ENCODE data around the gene EPB41. TPM values are rescaled to one million over a fixed set of nuclear protein-coding genes. Genes with fewer than 3 reads are reported as not detected.

Gene EPB41
- total and polyA plus RNA-seq, 2 of the 8 experiments (the other 6 are each of a cell fraction or from before 2014, with no cell fraction given): 36.7 to 109 TPM

GRCh38 chr1:29011775-29012174, 97.4 kb downstream of the EPB41 start:
- Histone ChIP-seq H4K8ac (ENCODE audit: extremely low read depth, insufficient read depth, low read length) (no peak overlapping the region), H2AFZ (ENCODE audit: low read length) (no peak overlapping the region), H3K23me2 (ENCODE audit: low read depth, low read length) (no peaks in the 10 kb centered on the region), H3K79me1 (ENCODE audit: low read depth, low read length) (no peaks in the 10 kb centered on the region), H3K56ac (replicated peaks; ENCODE audit: insufficient read length, low read depth, low read length) (no peak overlapping the region), H3K4me2 (ENCODE audit: insufficient read depth in 1 of 2, low read depth in 2 of 2, low read length in 2 of 2) (no peak overlapping the region), H3K27ac (ENCODE audit: low read depth, low read length) (no peak overlapping the region), H3K9ac (replicated peaks in 1 of 4; ENCODE audit: extremely low read depth in 1 of 4, low read depth in 3 of 4, low read length in 3 of 4) (no peak overlapping the region), H3K36me3 (ENCODE audit: control insufficient read depth in 2 of 4, insufficient read depth in 4 of 4, low read length in 3 of 4) (no peaks in the 10 kb centered on the region; a peak in 2 of 8 replicates), H3K4me3 (ENCODE audit: extremely low read depth in 1 of 4, insufficient read depth in 2 of 4, low read depth in 3 of 4, low read length in 4 of 4) (no peak overlapping the region), H3K27me3 (replicated peaks in 1 of 4; ENCODE audit: control insufficient read depth in 3 of 4, extremely low read depth in 1 of 4, insufficient read depth in 3 of 4, low read length in 3 of 4) (no peaks in the 10 kb centered on the region), H3K9me3 (ENCODE audit: insufficient read depth in 2 of 2, low read depth in 1 of 2, low read length in 1 of 2) (no peaks in the 10 kb centered on the region), H2BK12ac (ENCODE audit: low read depth, low read length) (no peak overlapping the region), H2BK20ac (ENCODE audit: low read length) (no peak overlapping the region), H4K91ac (replicated peaks; ENCODE audit: insufficient read length, low read length) (no peak overlapping the region), H3K23ac (ENCODE audit: insufficient read length) (no peak overlapping the region), H2BK5ac (ENCODE audit: low read depth, low read length) (no peak overlapping the region), H3K4ac (replicated peaks; ENCODE audit: insufficient read length, low read depth, low read length) (no peak overlapping the region), H3K79me2 (ENCODE audit: control insufficient read depth in 1 of 2, insufficient read depth in 2 of 2, low read length in 2 of 2) (no peaks in the 10 kb centered on the region), H2BK15ac (ENCODE audit: low read length) (no peak overlapping the region), H4K20me1 (replicated peaks in 1 of 2; ENCODE audit: control insufficient read depth in 1 of 2, insufficient read depth in 2 of 2, low read length in 2 of 2) (no peaks in the 10 kb centered on the region), H4K5ac (ENCODE audit: insufficient read length, low read depth, low read length) (no peak overlapping the region), H2AK5ac (ENCODE audit: low read depth, low read length) (no peak overlapping the region), H3K14ac (ENCODE audit: insufficient read length) (no peak overlapping the region), H3K18ac (ENCODE audit: extremely low read depth, low read length) (no peak overlapping the region), H2BK120ac (replicated peaks; ENCODE audit: low read depth, low read length) (no peak overlapping the region), H3K4me1 (replicated peaks in 1 of 4; ENCODE audit: control insufficient read depth in 3 of 4, insufficient read depth in 4 of 4, low read length in 3 of 4) (no peaks in the 10 kb centered on the region; a peak in 1 of 7 replicates)
- TF ChIP-seq RBBP5 (IDR thresholded peaks at IDR 0.05; ENCODE audit: borderline replicate concordance, low read depth, low read length): no peak
- no peak for TF ChIP-seq EP300 (IDR thresholded peaks at IDR 0.05; ENCODE audit: borderline replicate concordance in 1 of 2, low read depth in 2 of 2, low read length in 2 of 2)
- TF ChIP-seq HDAC6 (IDR thresholded peaks at IDR 0.05; ENCODE audit: low read depth, low read length): no peak
- no peak for TF ChIP-seq RAD21 (IDR thresholded peaks at IDR 0.05 in 1 of 2, conservative IDR thresholded peaks at IDR 0.05 in 1 of 2; ENCODE audit: low read depth in 2 of 2, low read length in 2 of 2)
- TF ChIP-seq RXRA (IDR thresholded peaks at IDR 0.05; ENCODE audit: insufficient read depth, low read depth, low read length): no peak
- 100% methylated on average over 3 of the region's 3 CpGs; no CpG with 5 or more reads in 1 of the 2 experiments for WGBS, 2 experiments (ENCODE audit: extremely low coverage in 1 of 2, insufficient coverage in 1 of 2, insufficient read length in 1 of 2, insufficient replicate concordance in 2 of 2, low coverage in 1 of 2, low lambda C conversion rate in 2 of 2, missing lambda C conversion rate in 1 of 2)
- ChIA-PET CTCF (ENCODE audit: partially characterized antibody) (interaction anchor here (1.0 to 1.4 kb wide), 3 partner anchors 12 to 135 kb away, joined by 3 to 6 read pairs (median 4); no protein-coding TSS in a partner anchor), POLR2A (ENCODE audit: partially characterized antibody) (interaction anchor here (0.8 kb wide), 1 partner anchor 15 kb away, joined by 3 read pairs; no protein-coding TSS in a partner anchor)
- FAIRE-seq: no peak
- DNase-seq (ENCODE audit: low read depth in 1 of 2, low spot score in 2 of 2): no peak
